ENCODE data around the gene FOXK2.

GRCh38 chr17:82587234-82588086 lies 67.9 kb downstream of the FOXK2 start:
- TF ChIP-seq EZH2 (IDR thresholded peaks at IDR 0.05; ENCODE audit: borderline replicate concordance, insufficient read depth, low read depth, low read length, poor library complexity, severe bottlenecking) = no peak
- no peak for TF ChIP-seq CTCF (IDR thresholded peaks at IDR 0.05)

Measured in B cell (primary cell).